ENCODE measurements around the gene LDLRAD4.

DNA sequence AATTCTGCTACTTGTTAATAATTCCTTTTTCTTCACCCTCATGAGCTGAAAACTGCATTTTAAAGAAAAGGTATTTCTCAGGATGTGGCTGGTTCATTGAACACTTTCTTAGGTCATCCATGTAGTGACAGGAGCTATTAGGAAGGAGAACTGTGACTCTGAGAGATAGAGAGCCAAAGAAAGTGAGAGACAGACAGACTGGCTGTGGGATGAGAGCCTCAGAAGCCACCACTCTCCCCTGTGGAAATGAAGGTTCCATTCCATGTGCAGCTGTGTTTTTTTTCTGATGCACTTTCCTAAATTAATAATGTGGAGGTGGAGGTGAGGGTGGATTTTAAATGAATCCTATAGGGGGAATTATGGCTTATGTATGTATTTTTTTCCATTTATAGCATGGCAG is 394.5 kb downstream of the LDLRAD4 start:
- TF ChIP-seq, protein P1, sequence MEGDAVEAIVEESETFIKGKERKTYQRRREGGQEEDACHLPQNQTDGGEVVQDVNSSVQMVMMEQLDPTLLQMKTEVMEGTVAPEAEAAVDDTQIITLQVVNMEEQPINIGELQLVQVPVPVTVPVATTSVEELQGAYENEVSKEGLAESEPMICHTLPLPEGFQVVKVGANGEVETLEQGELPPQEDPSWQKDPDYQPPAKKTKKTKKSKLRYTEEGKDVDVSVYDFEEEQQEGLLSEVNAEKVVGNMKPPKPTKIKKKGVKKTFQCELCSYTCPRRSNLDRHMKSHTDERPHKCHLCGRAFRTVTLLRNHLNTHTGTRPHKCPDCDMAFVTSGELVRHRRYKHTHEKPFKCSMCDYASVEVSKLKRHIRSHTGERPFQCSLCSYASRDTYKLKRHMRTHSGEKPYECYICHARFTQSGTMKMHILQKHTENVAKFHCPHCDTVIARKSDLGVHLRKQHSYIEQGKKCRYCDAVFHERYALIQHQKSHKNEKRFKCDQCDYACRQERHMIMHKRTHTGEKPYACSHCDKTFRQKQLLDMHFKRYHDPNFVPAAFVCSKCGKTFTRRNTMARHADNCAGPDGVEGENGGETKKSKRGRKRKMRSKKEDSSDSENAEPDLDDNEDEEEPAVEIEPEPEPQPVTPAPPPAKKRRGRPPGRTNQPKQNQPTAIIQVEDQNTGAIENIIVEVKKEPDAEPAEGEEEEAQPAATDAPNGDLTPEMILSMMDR (IDR thresholded peaks at IDR 0.05), result no peak
- no peak for TF ChIP-seq POLR2A (IDR thresholded peaks at IDR 0.05)

Data from tibial nerve (tissue), 3 donors.